ENCODE measurements around the gene CD209.

CD209 gene

DNA sequence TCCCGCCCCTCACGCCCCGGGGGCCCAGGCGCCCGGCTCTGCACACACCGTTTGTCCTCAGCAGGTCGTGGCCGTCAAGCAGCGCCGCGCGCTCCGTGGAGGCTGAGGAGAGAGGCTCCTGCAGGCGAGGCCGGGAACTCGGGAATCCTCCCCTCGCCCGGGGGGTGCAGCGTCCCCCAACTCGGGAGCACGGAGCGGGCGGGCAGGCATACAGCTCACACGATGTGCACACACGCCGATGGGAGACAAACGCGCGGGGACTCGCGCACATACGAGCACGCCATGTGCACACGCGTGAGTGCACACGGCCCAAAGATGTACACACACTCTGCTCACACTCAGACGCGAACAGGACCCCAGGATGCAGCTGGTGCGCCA lies 16.1 kb downstream of the CD209 start (continued):
- TF ChIP-seq PPARA (CRISPR knock-in tag; IDR thresholded peaks at IDR 0.05; ENCODE audit: borderline replicate concordance) (no peak), ARNTL (CRISPR knock-in tag; IDR thresholded peaks at IDR 0.05; ENCODE audit: borderline replicate concordance, low read depth) (no peak)
- TF ChIP-seq, protein P1, sequence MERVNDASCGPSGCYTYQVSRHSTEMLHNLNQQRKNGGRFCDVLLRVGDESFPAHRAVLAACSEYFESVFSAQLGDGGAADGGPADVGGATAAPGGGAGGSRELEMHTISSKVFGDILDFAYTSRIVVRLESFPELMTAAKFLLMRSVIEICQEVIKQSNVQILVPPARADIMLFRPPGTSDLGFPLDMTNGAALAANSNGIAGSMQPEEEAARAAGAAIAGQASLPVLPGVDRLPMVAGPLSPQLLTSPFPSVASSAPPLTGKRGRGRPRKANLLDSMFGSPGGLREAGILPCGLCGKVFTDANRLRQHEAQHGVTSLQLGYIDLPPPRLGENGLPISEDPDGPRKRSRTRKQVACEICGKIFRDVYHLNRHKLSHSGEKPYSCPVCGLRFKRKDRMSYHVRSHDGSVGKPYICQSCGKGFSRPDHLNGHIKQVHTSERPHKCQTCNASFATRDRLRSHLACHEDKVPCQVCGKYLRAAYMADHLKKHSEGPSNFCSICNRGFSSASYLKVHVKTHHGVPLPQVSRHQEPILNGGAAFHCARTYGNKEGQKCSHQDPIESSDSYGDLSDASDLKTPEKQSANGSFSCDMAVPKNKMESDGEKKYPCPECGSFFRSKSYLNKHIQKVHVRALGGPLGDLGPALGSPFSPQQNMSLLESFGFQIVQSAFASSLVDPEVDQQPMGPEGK (CRISPR knock-in tag; IDR thresholded peaks at IDR 0.05; ENCODE audit: borderline replicate concordance) = no peak

DNA sequence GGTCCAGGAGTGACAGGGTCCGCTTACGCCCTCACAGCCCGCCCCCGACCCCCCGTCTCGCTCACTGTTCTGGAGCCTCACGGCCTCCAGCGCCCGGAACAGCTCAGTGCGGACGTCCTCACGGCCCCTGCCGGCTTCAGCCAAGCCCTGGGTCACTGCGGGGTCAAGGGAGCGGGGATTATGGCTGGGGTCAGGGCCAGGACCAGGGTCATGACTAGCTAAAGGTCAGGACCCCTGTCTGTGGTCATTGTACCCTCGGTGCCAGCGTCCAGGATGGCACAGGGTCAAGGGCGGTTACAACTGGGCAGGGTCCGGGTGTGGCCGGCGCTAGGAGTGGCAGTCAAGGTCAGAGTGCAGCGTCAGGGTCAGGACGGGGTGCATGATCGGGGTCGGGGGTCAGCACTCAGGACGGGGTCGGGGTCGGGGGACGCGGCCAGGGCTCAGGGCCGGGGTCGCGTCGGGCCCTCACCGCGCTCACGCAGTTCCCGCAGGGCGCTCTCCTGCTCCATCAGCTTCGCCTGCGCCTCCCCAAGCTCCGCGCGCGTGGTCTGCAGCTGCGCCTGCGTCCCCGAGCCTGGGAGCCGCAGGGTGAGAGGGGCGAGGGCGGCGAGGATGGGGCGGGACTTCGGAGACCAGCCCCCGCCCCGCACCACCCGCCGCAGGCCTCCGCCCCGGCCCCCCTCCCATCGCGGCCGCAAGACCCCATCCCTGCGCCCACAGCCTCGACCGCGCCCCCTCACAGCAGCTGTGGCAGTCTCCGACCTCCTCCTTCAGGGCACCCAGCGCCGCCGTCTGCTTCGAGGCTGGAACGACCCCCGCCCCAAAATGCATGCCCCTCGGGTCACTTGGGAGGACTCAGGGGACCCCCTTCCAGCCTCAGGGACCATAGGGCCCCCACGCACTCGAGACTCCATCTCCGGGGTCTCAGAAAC lies 16.8 kb downstream of the CD209 start:
- no peak for ATAC-seq
- TF ChIP-seq ZNF8 (CRISPR knock-in tag; IDR thresholded peaks at IDR 0.05) (no peak), SNAI2 (CRISPR knock-in tag; IDR thresholded peaks at IDR 0.05) (no peak), PPARA (CRISPR knock-in tag; IDR thresholded peaks at IDR 0.05; ENCODE audit: borderline replicate concordance) (no peak), GLIS3 (CRISPR knock-in tag; IDR thresholded peaks at IDR 0.05) (no peak), ZNF565 (CRISPR knock-in tag; conservative IDR thresholded peaks at IDR 0.05; ENCODE audit: low read depth) (no peak), TOX (CRISPR knock-in tag; IDR thresholded peaks at IDR 0.05; ENCODE audit: borderline replicate concordance) (no peak), CREB5 (CRISPR knock-in tag; IDR thresholded peaks at IDR 0.05; ENCODE audit: low read depth) (no peak), ZFP3 (CRISPR knock-in tag; IDR thresholded peaks at IDR 0.05) (no peak), ISL1 (CRISPR knock-in tag; IDR thresholded peaks at IDR 0.05) (no peak), OSR1 (CRISPR knock-in tag; IDR thresholded peaks at IDR 0.05) (no peak)
- TF ChIP-seq, protein P1 (CRISPR knock-in tag; IDR thresholded peaks at IDR 0.05; ENCODE audit: borderline replicate concordance) = no peak

DNA sequence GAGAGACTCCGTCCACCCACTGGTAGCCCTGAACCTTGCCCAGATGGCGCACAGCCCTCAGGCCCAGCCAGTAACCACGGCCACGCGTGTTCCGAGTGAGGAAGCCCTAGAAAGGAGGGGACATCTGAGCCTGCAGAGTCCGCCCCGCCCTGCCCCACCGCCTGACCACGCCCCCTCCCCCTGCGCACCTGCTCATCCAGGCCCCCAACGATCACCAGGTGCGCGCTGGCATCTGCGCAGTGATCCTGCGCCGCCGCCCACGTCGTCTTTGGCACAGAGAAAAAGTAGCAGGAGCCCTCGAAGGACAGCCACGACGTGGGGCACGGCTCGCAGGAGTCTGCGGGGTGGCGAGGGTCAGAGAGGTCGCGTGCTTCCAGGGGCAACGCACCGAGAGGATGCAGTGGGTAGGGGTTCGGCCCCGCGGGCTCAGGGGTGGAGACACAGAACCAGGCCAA lies 17.5 kb downstream of the CD209 start:
- no peak for TF ChIP-seq SNAI2 (CRISPR knock-in tag; IDR thresholded peaks at IDR 0.05)
- TF ChIP-seq, protein P2, sequence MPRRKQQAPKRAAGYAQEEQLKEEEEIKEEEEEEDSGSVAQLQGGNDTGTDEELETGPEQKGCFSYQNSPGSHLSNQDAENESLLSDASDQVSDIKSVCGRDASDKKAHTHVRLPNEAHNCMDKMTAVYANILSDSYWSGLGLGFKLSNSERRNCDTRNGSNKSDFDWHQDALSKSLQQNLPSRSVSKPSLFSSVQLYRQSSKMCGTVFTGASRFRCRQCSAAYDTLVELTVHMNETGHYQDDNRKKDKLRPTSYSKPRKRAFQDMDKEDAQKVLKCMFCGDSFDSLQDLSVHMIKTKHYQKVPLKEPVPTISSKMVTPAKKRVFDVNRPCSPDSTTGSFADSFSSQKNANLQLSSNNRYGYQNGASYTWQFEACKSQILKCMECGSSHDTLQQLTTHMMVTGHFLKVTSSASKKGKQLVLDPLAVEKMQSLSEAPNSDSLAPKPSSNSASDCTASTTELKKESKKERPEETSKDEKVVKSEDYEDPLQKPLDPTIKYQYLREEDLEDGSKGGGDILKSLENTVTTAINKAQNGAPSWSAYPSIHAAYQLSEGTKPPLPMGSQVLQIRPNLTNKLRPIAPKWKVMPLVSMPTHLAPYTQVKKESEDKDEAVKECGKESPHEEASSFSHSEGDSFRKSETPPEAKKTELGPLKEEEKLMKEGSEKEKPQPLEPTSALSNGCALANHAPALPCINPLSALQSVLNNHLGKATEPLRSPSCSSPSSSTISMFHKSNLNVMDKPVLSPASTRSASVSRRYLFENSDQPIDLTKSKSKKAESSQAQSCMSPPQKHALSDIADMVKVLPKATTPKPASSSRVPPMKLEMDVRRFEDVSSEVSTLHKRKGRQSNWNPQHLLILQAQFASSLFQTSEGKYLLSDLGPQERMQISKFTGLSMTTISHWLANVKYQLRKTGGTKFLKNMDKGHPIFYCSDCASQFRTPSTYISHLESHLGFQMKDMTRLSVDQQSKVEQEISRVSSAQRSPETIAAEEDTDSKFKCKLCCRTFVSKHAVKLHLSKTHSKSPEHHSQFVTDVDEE (CRISPR knock-in tag; IDR thresholded peaks at IDR 0.05) = no peak
- TF ChIP-seq ARNTL (CRISPR knock-in tag; IDR thresholded peaks at IDR 0.05; ENCODE audit: borderline replicate concordance, low read depth) = no peak
- no peak for TF ChIP-seq ZFP3 (CRISPR knock-in tag; IDR thresholded peaks at IDR 0.05)
- no peak for TF ChIP-seq ZC3H10 (CRISPR knock-in tag; IDR thresholded peaks at IDR 0.05)
- TF ChIP-seq TOX (CRISPR knock-in tag; IDR thresholded peaks at IDR 0.05; ENCODE audit: borderline replicate concordance) = no peak
- TF ChIP-seq ZNF8 (CRISPR knock-in tag; IDR thresholded peaks at IDR 0.05) = no peak
- TF ChIP-seq ISL1 (CRISPR knock-in tag; IDR thresholded peaks at IDR 0.05) = no peak
- TF ChIP-seq ZNF70 (CRISPR knock-in tag; IDR thresholded peaks at IDR 0.05) = no peak
- no peak for TF ChIP-seq TCF4 (CRISPR knock-in tag; IDR thresholded peaks at IDR 0.05; ENCODE audit: borderline replicate concordance)
- TF ChIP-seq ESRRG (CRISPR knock-in tag; IDR thresholded peaks at IDR 0.05) = no peak
- TF ChIP-seq, protein P3, sequence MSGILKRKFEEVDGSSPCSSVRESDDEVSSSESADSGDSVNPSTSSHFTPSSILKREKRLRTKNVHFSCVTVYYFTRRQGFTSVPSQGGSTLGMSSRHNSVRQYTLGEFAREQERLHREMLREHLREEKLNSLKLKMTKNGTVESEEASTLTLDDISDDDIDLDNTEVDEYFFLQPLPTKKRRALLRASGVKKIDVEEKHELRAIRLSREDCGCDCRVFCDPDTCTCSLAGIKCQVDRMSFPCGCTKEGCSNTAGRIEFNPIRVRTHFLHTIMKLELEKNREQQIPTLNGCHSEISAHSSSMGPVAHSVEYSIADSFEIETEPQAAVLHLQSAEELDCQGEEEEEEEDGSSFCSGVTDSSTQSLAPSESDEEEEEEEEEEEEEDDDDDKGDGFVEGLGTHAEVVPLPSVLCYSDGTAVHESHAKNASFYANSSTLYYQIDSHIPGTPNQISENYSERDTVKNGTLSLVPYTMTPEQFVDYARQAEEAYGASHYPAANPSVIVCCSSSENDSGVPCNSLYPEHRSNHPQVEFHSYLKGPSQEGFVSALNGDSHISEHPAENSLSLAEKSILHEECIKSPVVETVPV (CRISPR knock-in tag; IDR thresholded peaks at IDR 0.05) = no peak
- TF ChIP-seq BACH2 (CRISPR knock-in tag; IDR thresholded peaks at IDR 0.05; ENCODE audit: borderline replicate concordance) = no peak
- TF ChIP-seq PPARA (CRISPR knock-in tag; IDR thresholded peaks at IDR 0.05; ENCODE audit: borderline replicate concordance) = no peak
- TF ChIP-seq RARB (CRISPR knock-in tag; IDR thresholded peaks at IDR 0.05) = no peak
- ATAC-seq = no peak
